ENCODE data around the gene FYN.

The FYN gene

DNA sequence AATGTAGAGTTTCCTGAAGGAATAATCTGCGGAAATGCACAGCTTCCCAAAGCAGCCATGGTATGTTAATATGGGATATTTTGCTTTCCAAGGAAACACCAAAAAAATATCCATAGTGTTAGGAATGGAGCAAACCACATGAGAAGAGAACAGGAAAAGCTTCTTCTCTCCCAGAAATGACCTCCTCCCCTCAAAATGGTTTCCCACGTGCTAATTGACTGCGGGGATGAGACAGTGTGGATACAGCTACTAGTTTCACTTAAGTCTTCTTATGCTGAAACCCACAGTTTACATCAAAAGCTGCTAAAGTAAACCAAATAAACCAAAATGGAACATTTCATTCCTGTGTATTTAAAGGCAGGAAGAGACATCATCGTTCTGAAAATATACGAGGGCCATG is 69.4 kb downstream of the FYN start:
- H3K27ac ChIP-seq, result no peak overlapping the region
- peaks cover 0 to 7% (median 0%) of the 10 kb centered on the region in 4 donors for H3K4me1 ChIP-seq
- no peaks in the 10 kb centered on the region for H3K9me3 ChIP-seq
- intact Hi-C loops (cut with DNase I; ENCODE audit: low total_unique reads), result no loop called here
- TF ChIP-seq, protein P1, sequence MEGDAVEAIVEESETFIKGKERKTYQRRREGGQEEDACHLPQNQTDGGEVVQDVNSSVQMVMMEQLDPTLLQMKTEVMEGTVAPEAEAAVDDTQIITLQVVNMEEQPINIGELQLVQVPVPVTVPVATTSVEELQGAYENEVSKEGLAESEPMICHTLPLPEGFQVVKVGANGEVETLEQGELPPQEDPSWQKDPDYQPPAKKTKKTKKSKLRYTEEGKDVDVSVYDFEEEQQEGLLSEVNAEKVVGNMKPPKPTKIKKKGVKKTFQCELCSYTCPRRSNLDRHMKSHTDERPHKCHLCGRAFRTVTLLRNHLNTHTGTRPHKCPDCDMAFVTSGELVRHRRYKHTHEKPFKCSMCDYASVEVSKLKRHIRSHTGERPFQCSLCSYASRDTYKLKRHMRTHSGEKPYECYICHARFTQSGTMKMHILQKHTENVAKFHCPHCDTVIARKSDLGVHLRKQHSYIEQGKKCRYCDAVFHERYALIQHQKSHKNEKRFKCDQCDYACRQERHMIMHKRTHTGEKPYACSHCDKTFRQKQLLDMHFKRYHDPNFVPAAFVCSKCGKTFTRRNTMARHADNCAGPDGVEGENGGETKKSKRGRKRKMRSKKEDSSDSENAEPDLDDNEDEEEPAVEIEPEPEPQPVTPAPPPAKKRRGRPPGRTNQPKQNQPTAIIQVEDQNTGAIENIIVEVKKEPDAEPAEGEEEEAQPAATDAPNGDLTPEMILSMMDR (IDR thresholded peaks at IDR 0.05), result no peak
- H3K27me3 ChIP-seq, result no peaks in the 10 kb centered on the region
- H3K4me3 ChIP-seq, result no peak overlapping the region
- no peak for DNase-seq
- no peaks in the 10 kb centered on the region for H3K36me3 ChIP-seq

DNA sequence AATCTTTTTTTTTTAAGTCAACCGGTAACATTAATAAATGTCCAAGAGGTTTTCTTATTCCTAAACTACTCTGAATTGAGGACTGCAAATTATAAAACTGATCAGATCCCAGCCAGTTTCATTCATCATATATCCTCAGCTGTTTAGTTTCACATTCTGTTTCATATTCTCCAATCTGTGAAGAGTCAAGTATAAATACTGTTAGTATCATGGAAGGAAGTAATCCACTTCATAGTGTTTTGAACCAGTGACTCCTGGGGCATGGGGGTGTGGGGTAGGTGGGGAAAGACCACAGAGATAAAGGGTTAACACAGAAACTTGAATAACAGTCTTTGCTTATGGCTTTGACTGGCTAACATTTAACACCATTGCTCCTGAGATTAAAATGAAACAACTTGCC is 69.9 kb downstream of the FYN start:
- no peak overlapping the region for H3K4me3 ChIP-seq
- no peak overlapping the region for H3K27ac ChIP-seq
- intact Hi-C loops (cut with DNase I; ENCODE audit: low total_unique reads), result no loop called here

DNA sequence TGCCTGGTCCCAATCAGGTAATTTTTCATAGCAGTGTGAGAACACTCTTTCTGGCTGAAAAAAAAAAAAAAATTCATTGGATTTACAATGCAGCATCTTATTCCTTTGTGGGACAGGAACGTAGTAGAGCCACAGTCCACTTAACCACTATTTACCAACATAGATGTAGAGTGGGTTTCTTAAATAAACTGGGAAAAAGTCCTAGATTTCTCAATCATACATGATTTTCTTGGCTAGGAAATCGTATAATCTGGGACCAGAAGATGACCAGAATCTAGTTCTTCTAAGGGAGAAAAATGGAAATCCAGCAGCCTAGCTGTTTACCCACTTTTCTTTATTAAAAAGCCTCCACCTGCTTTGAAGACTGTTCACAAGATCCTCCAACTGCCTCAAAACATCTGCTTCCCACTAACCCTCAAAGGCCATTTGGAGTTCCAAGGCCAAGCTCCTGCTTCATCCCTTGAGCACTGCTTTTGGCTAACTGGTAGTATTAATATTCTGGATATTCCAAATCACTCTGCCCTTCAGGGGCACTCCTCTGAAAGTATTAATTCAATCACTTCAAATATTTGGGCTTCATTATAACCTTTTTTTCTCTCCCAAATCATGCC is 70.4 kb downstream of the FYN start:
- Histone ChIP-seq H3K27ac (no peak overlapping the region), H3K9me3 (no peaks in the 10 kb centered on the region), H3K27me3 (no peaks in the 10 kb centered on the region), H3K4me3 (no peak overlapping the region), H3K36me3 (no peaks in the 10 kb centered on the region), H3K4me1 (peaks cover 0 to 7% (median 0%) of the 10 kb centered on the region in 4 donors)
- no peak for DNase-seq
- TF ChIP-seq, protein P1 (IDR thresholded peaks at IDR 0.05), result no peak
- intact Hi-C loops (cut with DNase I; ENCODE audit: low total_unique reads), result no loop called here

More for the DNA sequence above, 69.9 kb downstream of the FYN start:
- TF ChIP-seq, protein P1 (IDR thresholded peaks at IDR 0.05), result no peak
- DNase-seq, result no peak
- Histone ChIP-seq H3K4me1 (peaks cover 0 to 7% (median 0%) of the 10 kb centered on the region in 4 donors), H3K27me3 (no peaks in the 10 kb centered on the region), H3K36me3 (no peaks in the 10 kb centered on the region), H3K9me3 (no peaks in the 10 kb centered on the region)

DNA sequence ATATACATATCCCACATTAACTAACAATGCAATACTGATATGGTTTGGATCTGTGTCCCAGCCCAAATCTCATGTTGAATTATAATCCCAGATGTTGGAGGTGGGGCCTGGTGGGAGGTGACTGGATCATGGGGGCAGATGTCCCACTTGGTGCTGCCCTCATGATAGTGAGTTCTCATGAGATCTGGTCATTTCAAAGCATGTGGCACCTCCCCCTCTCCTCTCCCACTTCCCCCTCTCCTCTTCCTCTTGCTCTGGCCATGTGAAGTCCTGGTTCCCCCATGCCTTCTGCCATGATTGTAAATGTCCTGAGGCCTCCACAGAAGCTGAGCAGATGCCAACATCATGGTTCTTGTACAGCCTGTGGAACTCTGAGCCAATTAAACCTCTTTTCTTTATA is 71.2 kb downstream of the FYN start:
- no peaks in the 10 kb centered on the region for H3K36me3 ChIP-seq
- H3K4me3 ChIP-seq, result no peak overlapping the region
- peaks cover 0 to 7% (median 0%) of the 10 kb centered on the region in 4 donors for H3K4me1 ChIP-seq
- H3K27me3 ChIP-seq, result no peaks in the 10 kb centered on the region
- intact Hi-C loops (cut with DNase I; ENCODE audit: low total_unique reads), result no loop called here
- no peak for DNase-seq
- H3K27ac ChIP-seq, result no peak overlapping the region
- TF ChIP-seq, protein P1 (IDR thresholded peaks at IDR 0.05), result no peak
- no peaks in the 10 kb centered on the region for H3K9me3 ChIP-seq

DNA sequence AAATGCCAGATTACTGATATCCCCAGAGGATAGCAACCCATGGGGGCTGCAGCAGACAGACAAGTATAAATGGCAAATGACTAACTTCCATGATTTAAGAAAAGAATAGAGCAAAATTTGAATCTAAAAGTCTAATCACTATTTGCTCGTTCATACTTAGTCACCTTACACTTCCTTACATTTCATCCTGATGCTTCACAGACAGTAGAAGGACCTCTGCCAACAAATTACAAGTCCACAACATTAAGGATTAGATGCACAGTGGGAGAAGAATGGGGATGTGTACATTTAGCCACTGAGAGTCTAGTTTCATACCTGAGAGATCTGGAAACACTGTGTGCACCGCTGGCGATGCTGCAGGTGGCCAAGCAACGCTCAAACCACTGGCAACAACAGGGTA is 72.4 kb downstream of the FYN start:
- H3K27me3 ChIP-seq, result no peaks in the 10 kb centered on the region
- TF ChIP-seq, protein P1 (IDR thresholded peaks at IDR 0.05), result no peak
- no peaks in the 10 kb centered on the region for H3K36me3 ChIP-seq
- no peak for DNase-seq
- H3K4me1 ChIP-seq, result peaks cover 0 to 7% (median 0%) of the 10 kb centered on the region in 4 donors
- no peaks in the 10 kb centered on the region for H3K9me3 ChIP-seq
- no peak overlapping the region for H3K27ac ChIP-seq
- H3K4me3 ChIP-seq, result no peak overlapping the region
- intact Hi-C loops (cut with DNase I; ENCODE audit: low total_unique reads), result no loop called here
